Neural cell (in vitro differentiated cells): ENCODE data around the gene APOL6.

Experiments used
- EP300 ChIP-seq: fragments of 450-650 bp; conservative IDR thresholded peaks from 2 replicates; pipeline ENCODE4 v1.6.1; 2014; ENCODE audit warnings: antibody characterized with exemption, mild to moderate bottlenecking, moderate library complexity; ENCODE audit not compliant: poor library complexity, severe bottlenecking
- EZH2 ChIP-seq: fragments of 200-600, 300-800 bp; shearing (Covaris generic), sonication (generic); IDR thresholded peaks from 2 replicates; pipeline ENCODE4 v1.6.1; 2014; ENCODE audit warnings: antibody characterized with exemption, low read length, borderline replicate concordance, mild to moderate bottlenecking; ENCODE audit not compliant: insufficient read depth, poor library complexity, severe bottlenecking
- POLR2AphosphoS5 ChIP-seq: IDR thresholded peaks from 2 replicates; pipeline ENCODE4 v1.6.1; 2012
- RAD21 ChIP-seq: fragments of 450-650 bp; conservative IDR thresholded peaks from 2 replicates; pipeline ENCODE4 v1.6.1; 2014; ENCODE audit warnings: antibody characterized with exemption, mild to moderate bottlenecking, moderate library complexity
- TAF1 ChIP-seq: IDR thresholded peaks from 2 replicates; pipeline ENCODE4 v1.6.1; 2012; ENCODE audit warnings: low read depth
- TF ChIP-seq, protein P1 (sequence below): fragments of 450-650 bp; IDR thresholded peaks from 2 replicates; pipeline ENCODE4 v1.5.1; 2014; ENCODE audit warnings: antibody characterized with exemption, mild to moderate bottlenecking, moderate library complexity; ENCODE audit not compliant: poor library complexity, severe bottlenecking
- TF ChIP-seq, protein P2 (sequence below): IDR thresholded peaks from 2 replicates; pipeline ENCODE4 v1.6.1; 2012; ENCODE audit warnings: borderline replicate concordance

DNA sequence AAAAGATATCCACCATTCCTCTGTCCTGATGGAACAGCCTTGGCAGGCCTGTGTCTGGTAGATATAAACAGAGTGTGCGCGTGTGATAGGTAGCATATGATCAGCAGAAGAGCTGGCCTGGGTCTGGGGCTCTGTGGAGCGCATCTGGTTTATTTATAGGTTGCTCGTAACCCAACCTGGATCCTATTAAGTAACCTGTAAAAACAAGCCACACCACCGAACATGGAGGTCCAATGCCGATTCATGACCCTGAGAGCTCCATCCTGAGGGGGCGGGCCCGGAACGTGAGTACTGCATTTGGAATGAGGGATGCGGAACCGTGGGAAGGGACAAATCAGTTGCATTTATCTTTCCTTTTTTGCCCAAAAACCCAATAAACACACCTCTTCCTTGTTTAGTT lies 37.5 kb downstream of the APOL6 start:
- TF ChIP-seq EZH2 (no peak), POLR2AphosphoS5 (no peak), EP300 (no peak), TAF1 (no peak), RAD21 (no peak)
- TF ChIP-seq, protein P1, sequence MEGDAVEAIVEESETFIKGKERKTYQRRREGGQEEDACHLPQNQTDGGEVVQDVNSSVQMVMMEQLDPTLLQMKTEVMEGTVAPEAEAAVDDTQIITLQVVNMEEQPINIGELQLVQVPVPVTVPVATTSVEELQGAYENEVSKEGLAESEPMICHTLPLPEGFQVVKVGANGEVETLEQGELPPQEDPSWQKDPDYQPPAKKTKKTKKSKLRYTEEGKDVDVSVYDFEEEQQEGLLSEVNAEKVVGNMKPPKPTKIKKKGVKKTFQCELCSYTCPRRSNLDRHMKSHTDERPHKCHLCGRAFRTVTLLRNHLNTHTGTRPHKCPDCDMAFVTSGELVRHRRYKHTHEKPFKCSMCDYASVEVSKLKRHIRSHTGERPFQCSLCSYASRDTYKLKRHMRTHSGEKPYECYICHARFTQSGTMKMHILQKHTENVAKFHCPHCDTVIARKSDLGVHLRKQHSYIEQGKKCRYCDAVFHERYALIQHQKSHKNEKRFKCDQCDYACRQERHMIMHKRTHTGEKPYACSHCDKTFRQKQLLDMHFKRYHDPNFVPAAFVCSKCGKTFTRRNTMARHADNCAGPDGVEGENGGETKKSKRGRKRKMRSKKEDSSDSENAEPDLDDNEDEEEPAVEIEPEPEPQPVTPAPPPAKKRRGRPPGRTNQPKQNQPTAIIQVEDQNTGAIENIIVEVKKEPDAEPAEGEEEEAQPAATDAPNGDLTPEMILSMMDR, result no peak
- TF ChIP-seq, protein P2, sequence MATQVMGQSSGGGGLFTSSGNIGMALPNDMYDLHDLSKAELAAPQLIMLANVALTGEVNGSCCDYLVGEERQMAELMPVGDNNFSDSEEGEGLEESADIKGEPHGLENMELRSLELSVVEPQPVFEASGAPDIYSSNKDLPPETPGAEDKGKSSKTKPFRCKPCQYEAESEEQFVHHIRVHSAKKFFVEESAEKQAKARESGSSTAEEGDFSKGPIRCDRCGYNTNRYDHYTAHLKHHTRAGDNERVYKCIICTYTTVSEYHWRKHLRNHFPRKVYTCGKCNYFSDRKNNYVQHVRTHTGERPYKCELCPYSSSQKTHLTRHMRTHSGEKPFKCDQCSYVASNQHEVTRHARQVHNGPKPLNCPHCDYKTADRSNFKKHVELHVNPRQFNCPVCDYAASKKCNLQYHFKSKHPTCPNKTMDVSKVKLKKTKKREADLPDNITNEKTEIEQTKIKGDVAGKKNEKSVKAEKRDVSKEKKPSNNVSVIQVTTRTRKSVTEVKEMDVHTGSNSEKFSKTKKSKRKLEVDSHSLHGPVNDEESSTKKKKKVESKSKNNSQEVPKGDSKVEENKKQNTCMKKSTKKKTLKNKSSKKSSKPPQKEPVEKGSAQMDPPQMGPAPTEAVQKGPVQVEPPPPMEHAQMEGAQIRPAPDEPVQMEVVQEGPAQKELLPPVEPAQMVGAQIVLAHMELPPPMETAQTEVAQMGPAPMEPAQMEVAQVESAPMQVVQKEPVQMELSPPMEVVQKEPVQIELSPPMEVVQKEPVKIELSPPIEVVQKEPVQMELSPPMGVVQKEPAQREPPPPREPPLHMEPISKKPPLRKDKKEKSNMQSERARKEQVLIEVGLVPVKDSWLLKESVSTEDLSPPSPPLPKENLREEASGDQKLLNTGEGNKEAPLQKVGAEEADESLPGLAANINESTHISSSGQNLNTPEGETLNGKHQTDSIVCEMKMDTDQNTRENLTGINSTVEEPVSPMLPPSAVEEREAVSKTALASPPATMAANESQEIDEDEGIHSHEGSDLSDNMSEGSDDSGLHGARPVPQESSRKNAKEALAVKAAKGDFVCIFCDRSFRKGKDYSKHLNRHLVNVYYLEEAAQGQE, result no peak
